NCI-H1417 (cell line): Measurements from ENCODE around the gene GPANK1.

Experiments
- DNase-seq, 3 experiments: peaks; one replicate each; lab custom pipeline; 2025; lab: John Stamatoyannopoulos, UW

GPANK1 gene

DNA sequence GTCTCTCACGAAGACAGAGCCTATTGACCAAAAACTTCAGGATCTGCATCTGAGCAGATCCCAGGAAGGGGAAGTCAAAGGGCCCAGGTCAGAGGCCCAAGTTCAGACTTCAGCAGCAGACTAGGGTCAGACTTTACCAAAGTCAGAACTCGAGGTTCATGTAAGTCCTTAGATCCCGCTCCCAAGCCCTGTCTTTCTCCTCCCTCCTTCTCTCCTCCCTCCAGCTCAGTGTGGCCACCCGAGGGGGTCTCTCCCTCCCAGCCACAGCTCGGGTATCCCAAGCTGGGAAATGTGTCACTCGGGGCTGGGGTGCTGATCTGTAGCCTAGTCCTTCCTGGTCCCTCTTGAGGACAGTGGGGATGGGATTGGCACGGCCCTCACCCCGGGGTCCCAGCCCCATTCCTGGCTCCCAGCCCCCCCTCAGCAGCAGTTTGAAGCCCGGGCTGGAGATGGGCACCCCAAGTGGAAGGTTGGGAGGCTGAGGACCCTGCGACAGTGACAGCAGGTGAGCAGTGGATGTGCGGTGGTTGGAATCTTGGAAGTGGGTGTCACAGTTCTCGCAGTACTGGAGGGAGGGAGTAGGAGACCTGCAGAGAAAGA lies 2.6 kb downstream of the GPANK1 start:
- no peak for DNase-seq

DNA sequence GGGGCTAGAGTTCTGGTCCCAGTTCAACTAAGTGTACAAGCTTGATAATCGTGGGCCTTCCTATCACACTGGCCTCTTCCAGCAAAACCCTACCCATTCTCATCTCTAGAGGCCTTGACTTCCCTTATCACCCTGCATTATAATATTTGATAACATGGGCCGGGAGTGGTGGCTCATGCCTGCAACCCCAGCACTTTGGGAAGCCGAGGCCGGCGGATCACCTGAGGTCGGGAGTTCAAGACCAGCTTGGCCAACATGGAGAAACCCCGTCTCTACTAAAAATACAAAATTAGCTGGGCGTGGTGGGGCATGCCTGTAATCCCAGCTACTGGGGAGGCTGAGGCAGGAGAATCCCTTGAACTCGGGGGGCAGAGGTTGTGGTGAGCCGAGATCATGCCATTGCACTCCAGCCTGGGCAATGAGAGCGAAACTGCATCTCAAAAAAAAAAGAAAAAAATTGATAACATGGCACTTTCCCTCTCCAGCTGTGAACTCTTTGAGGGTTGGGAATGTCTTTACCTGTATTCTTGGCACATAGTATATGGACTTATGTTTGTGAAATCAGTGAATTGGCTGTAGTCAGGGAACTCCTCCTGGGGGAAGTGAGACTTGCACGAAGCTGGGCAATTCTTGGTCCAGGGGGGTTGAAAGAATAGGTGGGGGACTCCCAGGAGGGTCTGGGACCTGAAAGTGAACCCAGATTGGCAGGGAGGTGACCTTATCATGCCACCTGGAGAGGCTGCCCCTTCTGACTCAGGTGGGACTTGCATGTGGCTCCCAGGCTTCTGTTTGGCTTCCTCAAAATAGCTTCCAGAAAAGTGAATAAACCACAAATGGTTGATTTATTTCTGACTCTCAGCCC lies 3.3 kb downstream of the GPANK1 start:
- no peak for DNase-seq

DNA sequence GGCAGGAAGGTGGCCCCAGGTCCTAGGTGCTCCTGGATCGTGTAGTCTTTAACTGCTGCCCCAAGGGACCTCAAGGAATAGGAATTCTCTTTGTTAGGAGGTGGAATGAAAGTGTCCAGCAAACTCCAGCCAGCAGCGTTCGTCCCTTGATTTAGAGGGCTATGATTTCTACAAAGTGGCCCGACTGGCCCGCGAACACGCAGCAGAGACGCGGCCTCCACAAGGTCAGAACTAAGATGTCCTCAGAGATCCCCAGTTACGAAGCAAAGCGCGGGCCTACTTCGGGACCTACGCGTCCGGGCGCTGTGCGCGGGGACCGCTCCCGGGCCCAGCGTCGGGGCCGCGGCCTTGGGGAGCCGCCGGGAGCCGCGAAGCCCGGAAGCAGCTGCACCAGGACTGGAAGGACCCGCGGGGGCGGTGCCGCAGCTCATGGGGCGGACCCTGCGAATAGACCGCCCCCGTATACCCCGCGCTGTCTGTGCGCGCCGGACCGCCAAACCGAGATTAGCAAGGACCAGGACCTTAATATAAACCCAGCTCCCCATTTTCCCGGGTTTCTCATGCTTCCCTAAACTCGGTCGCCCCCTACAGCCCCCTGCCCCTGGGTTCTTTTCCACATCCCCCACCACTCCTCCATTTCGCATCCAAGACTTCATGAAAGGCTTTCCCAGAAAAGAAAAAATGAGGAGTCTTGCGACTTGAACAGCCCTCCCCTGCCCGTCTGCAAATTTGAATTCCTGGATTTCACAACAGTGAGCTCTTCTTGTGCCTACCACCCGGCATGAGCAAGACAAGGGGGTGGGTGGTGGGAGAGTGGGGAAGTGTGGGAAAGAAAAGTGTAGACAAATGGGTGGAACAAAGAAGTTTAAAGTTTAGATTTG lies 4.2 kb downstream of the GPANK1 start, which contains the start of gene C6orf47:
Gene C6orf47, minus strand, starts transcription at position 398 of the 881 bp plus-strand sequence. CDS start 831 bp downstream, outside the sequence.
- DNase-seq = peak; percentile 77 to 87 (median 81)

GRCh38 chr6:31659649-31660380 lies 5.0 kb downstream of the GPANK1 start:
- no peak for DNase-seq

- no peak for DNase-seq
These were observed 5.7 kb downstream of the GPANK1 start for GRCh38 chr6:31658983-31659648.

- DNase-seq = no peak
These were observed 6.6 kb downstream of the GPANK1 start for GRCh38 chr6:31658158-31658688.

GRCh38 chr6:31657406-31658157 lies 7.2 kb downstream of the GPANK1 start:
- no peak for DNase-seq

DNA sequence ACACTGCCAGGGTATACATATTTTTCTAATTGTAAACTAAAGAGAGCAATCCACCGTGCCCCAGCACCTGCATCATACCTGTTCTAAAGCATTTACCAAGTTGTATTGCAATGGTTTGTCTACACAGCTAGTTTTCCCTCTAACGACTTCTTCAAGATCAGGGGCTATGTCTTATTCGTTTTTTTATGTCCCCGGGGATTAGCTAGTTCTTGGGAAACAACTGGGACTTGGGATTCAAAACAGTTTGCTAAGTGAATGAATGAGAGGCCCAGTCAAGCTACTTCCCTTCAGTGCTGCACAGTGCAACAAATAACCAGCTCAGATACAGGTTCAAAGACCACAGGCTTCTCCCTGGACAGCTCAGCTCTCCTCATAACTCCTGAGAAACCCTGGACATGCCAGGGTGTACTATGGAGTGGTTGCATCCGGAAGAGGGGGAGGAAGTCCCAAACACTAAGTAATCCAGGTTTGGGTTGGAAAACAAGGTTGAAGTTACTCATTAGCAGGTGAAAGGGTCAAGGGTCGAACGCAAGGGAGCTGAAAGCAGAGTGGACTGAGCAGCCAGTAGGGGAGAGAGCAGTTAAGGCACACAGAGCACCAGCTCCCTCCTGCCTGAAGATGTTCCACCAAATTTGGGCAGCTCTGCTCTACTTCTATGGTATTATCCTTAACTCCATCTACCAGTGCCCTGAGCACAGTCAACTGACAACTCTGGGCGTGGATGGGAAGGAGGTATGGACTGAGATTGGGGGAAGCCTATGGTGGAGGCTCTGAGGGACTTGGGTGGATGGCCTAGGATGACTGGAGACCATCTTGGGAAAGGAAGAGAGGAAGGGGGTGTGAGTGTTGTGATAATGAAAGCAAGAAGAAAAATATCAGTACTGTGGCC lies 9.2 kb downstream of the GPANK1 start, which contains the start of gene APOM:
Gene APOM, plus strand, starts transcription at position 546 of the 889 bp plus-strand sequence. Its CDS starts 73 bp downstream, at position 619.
- no peak for DNase-seq

DNA sequence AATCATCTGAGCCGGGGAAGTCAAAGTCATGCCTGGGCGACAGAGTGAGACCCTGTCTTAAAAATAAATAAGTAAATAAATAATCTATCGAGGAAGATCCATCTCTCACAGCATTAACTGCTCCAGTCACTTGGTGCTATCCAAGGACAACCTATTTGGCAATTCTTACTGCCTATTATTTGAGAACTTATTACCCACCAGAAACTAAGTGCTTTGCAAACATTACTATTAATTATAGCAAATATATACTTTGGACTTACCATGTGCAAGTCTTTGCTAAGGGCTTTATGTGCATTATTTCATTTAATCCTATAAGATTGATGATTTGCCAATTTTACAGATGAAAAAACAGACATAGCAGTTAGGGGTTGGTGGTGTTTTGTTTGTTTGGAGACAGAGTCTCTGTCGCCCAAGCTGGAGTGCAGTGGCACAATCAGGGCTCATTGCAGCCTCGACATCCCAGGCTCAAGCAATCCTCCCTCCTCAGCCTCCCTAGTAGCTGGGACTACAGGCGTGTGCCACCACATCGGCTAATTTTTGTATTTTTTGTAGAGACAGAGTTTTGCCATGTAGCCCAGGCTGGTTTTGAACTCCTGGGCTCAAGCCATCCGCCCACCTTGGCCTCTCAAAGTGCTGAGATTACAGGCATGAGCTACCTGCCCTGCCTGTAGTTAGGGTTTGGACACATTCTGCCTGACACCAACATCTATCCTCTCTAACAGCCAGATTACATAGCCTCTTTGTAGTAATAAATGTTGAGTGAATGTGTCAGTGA lies 10.0 kb downstream of the GPANK1 start:
- DNase-seq = no peak

DNA sequence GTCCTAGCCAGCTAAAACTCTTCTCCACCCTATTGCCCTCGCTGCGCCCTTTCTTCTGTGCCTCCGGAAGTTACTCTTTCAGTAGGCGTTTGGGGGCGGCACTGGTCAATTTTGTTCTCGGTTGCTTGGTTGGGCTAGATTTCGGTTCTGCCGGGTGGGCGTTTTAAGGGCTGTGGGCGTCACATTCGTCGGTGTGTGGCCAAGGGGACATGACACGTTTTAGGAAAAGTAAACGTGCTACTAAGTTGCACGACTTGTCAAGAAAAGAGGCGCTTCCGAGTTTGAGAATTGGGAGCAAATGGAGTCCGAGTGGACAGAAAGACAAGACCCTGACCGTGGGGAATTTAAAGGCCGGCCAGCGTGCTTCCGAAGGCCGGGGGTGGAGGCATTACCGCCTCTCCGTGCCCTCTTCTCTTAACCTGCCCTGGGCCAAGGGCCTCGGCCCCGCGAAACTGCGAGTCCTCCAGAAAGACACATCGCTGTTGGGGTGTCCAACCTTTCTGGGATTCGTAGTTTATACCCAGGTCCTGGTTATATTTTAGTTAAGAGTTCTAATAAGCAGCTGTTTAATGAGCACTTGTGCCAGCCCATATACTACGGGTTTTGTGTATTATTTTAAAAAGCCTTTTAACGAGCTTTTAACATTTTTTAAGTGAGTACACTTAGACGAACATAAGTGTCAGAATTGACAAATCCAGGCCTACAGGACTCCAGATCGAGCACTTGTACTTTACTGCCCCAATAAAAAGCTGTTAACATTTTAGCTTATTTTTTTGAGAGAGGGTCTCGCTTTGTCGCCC lies 11.7 kb downstream of the GPANK1 start:
- DNase-seq = no peak

DNA sequence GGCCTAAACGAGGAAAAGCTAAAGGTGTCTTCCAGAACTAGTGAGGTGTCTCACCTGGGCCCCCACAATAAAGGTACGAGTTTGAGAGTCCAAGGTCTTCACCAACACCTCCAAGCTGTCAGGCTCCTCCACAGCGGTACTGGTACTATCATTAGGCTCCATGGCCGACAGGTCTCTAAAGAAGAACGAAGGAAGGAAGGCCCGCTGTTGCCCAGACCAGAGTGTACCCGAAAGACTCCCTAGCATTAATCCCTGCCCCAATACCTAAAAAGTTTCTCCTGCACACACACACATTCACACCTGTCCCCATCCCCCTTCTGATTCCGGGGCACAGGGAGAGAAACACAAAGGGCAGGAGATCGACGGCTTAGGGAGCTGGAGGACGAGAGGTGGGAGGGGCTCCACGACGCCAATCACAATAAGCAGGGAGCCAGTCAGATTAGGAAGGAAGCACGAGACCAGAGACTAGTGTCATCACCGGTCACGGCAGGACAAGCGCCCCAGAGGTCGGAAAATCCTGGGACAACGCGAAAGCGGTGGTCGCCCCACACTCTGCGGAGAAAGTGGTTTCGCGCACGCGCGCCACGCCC lies 13.1 kb downstream of the GPANK1 start:
- peak; percentile 61 to 87 (median 65) for DNase-seq

DNA sequence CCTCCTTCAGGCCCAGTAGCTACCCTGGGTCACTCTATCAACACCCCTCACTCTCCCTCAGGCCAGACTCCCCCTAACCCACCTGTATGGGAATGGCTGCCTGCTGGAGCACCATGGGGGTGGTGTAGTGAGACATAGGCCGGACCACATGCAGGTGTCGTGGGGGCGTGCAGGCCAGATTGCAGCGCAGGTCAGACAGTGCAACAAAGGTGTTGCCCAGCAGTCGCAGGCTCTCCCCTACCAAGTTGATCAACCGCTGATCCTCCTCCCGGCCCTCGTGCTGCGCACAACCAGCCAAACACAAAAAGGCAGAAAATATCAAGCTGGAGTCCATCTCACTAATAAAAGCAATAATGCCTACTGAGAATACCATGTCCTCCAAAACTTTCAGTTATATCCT lies 19.5 kb downstream of the GPANK1 start:
- DNase-seq = no peak

DNA sequence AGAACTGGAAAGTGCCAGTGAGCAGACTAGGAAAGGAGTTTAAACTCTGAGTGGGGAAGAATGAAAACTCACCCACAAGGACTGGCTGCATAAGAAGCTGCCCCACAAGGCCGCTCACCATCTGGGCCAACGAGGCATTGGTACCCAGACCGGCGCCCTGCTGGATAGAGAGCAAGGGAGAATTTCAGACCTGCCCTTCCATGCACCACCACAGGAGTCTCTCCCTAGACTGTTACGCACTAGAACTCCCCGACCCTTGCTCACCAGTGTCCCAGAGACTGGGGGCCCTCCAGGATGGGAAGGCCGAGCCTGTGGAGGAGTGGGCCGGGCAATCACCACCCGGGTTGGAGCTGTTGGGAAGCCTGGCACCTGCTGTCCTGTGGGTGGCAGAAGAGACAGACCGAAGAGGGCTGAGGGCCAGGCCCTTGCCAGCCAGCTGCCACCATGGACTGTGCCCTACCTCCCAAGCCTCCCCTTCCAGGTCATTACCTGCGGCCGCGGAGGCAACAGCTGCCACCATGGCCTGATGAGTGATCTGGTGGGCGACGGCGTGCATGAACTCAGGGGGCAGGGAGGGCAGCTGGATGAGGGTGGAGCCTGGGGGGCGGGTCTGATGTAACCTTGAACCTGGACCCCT lies 20.9 kb downstream of the GPANK1 start:
- DNase-seq = no peak

- no peak for DNase-seq
These were observed 21.8 kb downstream of the GPANK1 start for GRCh38 chr6:31642798-31643570.

DNA sequence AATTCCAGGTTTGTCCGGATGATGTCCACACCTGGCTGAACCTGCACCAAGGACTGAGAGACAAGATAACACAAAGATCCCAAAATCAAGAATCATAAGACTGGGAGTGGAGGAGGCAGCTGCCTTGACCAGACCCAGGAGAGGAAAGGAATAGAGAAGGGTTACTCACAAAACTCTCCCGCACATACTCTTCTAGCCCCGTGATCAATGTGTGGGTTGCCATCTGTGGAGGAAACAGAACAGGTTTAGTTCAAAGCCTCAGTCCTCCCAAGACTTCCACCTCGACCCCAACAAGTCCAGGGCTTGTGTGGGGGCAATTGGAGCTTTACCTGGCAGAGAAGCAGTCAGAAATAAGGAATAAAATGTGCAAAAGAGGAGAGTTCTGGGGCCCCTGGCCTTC lies 23.4 kb downstream of the GPANK1 start:
- DNase-seq = no peak

DNA sequence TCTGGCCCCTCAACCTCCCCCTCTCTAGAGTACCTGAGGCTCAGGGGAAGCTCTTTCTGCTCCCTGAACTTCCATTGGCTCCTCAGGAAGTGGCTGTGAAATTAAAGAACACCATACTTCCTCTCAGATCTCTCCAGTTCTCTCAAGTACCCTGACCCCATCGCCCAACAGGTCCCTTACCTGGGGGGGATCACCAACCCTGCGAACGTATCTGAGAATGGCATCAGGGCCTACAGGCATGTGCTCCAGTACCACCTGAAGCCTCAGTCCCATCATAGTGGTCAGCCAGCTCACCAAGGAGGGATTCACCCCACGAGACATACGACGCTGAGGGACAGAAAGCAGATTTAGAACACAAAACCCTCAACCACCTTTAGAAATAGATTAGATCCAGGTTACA lies 24.2 kb downstream of the GPANK1 start:
- DNase-seq = no peak
